PC-9 (cell line): ENCODE data around the gene SPECC1L.

Experiments used
- EZH2 ChIP-seq: fragments of 200-600 bp; sonication (generic); IDR thresholded peaks from 2 replicates; pipeline ENCODE4 v1.8.0; 2017; ENCODE audit warnings: antibody characterized with exemption, low read depth
- TF ChIP-seq, protein P1 (sequence below): fragments of 200-600 bp; sonication (generic); conservative IDR thresholded peaks from 2 replicates; pipeline ENCODE4 v1.6.1; 2017; ENCODE audit warnings: mixed run types, antibody characterized with exemption, mild to moderate bottlenecking, moderate library complexity

DNA sequence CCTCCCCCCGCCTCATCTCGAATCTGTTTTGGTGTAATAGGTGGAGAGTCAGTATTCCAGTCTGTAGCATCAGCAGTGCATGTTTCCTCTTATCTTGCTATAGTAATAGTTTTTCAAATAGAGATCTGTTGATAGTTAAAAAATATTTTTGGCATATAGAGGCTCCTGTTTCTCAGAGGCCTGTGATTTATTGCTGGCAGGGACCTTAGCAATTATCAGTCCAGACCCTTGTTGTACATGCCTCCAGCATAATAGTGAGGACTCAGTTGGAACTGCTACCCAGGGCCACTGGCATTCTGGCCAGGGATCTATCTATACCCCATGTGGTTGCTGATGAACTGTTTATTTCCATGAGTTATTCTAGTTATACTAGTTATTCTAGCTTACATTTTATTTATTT is 52.6 kb downstream of the SPECC1L start:
- TF ChIP-seq, protein P1, sequence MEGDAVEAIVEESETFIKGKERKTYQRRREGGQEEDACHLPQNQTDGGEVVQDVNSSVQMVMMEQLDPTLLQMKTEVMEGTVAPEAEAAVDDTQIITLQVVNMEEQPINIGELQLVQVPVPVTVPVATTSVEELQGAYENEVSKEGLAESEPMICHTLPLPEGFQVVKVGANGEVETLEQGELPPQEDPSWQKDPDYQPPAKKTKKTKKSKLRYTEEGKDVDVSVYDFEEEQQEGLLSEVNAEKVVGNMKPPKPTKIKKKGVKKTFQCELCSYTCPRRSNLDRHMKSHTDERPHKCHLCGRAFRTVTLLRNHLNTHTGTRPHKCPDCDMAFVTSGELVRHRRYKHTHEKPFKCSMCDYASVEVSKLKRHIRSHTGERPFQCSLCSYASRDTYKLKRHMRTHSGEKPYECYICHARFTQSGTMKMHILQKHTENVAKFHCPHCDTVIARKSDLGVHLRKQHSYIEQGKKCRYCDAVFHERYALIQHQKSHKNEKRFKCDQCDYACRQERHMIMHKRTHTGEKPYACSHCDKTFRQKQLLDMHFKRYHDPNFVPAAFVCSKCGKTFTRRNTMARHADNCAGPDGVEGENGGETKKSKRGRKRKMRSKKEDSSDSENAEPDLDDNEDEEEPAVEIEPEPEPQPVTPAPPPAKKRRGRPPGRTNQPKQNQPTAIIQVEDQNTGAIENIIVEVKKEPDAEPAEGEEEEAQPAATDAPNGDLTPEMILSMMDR: no peak
- TF ChIP-seq EZH2: no peak
